Measurements from ENCODE around the gene ZNF221.

GRCh38 chr19:43940719-43941118 is 10.3 kb upstream of the ZNF221 start:
- TF ChIP-seq POLR2AphosphoS5 (IDR thresholded peaks at IDR 0.05; ENCODE audit: insufficient read depth, low read depth, low read length) (no peak), CTCF (IDR thresholded peaks at IDR 0.05; ENCODE audit: extremely low read depth in 1 of 2, insufficient read depth in 1 of 2, low read depth in 1 of 2, low read length in 2 of 2) (no peak), FOS (IDR thresholded peaks at IDR 0.05; ENCODE audit: borderline replicate concordance, insufficient read depth, low read length) (no peak)
